Progenitor cell of endocrine pancreas (in vitro differentiated cells): ENCODE measurements around the gene PAMR1. TPM values are rescaled to one million over a fixed set of nuclear protein-coding genes. Genes with fewer than 3 reads are reported as not detected.
A peak's percentile ranks its signal among the peaks of the same experiment; 100 is the strongest.

Experiments
- DNase-seq: peaks from one replicate; pipeline ENCODE4 v3.0.0; 2021; ENCODE audit warnings: low spot score; ENCODE audit not compliant: unreplicated experiment
- H3K27ac Mint-ChIP-seq: 2 replicates; pipeline ENCODE4 v1.8.0; 2021; ENCODE audit warnings: mild to moderate bottlenecking, moderate library complexity, mixed read lengths
- H3K27me3 Mint-ChIP-seq: 2 replicates; pipeline ENCODE4 v1.8.0; 2021; ENCODE audit warnings: mixed read lengths
- H3K36me3 Mint-ChIP-seq: 2 replicates; pipeline ENCODE4 v1.8.0; 2022; ENCODE audit warnings: mixed read lengths; ENCODE audit not compliant: insufficient read depth
- H3K4me1 Mint-ChIP-seq: 2 replicates; pipeline ENCODE4 v1.8.0; 2021; ENCODE audit warnings: low read depth, mixed read lengths
- H3K4me3 Mint-ChIP-seq: 2 replicates; pipeline ENCODE4 v1.8.0; 2021; ENCODE audit warnings: low read depth, mild to moderate bottlenecking, moderate library complexity, mixed read lengths
- H3K9me3 Mint-ChIP-seq: 2 replicates; pipeline ENCODE4 v1.8.0; 2021; ENCODE audit warnings: low read depth, mixed read lengths
- CTCF ChIP-seq: fragments of 200-600 bp; sonication (generic); IDR thresholded peaks from one replicate; pipeline ENCODE4 v1.5.0; 2021; ENCODE audit warnings: antibody characterized with exemption, mild to moderate bottlenecking; ENCODE audit not compliant: unreplicated experiment
- total RNA-seq: library from RNA; stranded (reverse); gene quantifications from 2 replicates; pipeline ENCODE4 v1.2.1, GENCODE V29; 2021

Gene PAMR1
- total RNA-seq, 1 donor from 2014 or later: 0.38 TPM

- DNase-seq: no peak
- no peaks in the 10 kb centered on the region for H3K36me3 Mint-ChIP-seq
- H3K4me1 Mint-ChIP-seq: peaks cover 12% of the 10 kb centered on the region
- H3K9me3 Mint-ChIP-seq: peaks cover 5% of the 10 kb centered on the region
- no peak overlapping the region for H3K27ac Mint-ChIP-seq
- TF ChIP-seq CTCF: no peak
- H3K27me3 Mint-ChIP-seq: peaks cover 48% of the 10 kb centered on the region
- no peak overlapping the region for H3K4me3 Mint-ChIP-seq
Observed at GRCh38 chr11:35398881-35399280, 126.5 kb downstream of the PAMR1 start.

- DNase-seq: no peak
- no peak for TF ChIP-seq CTCF
- H3K36me3 Mint-ChIP-seq: no peaks in the 10 kb centered on the region
- no peak overlapping the region for H3K4me3 Mint-ChIP-seq
- H3K4me1 Mint-ChIP-seq: peaks cover 7% of the 10 kb centered on the region
- no peak overlapping the region for H3K27ac Mint-ChIP-seq
- H3K9me3 Mint-ChIP-seq: no peaks in the 10 kb centered on the region
- peaks cover 58% of the 10 kb centered on the region for H3K27me3 Mint-ChIP-seq
Observed at GRCh38 chr11:35394941-35395340, 130.5 kb downstream of the PAMR1 start.

GRCh38 chr11:35393098-35393497, 132.3 kb downstream of the PAMR1 start:
- DNase-seq: no peak
- Mint-ChIP-seq H3K36me3 (no peaks in the 10 kb centered on the region), H3K27me3 (peaks cover 39% of the 10 kb centered on the region), H3K4me3 (no peak overlapping the region), H3K4me1 (peaks cover 7% of the 10 kb centered on the region), H3K9me3 (no peaks in the 10 kb centered on the region), H3K27ac (no peak overlapping the region)
- TF ChIP-seq CTCF: no peak

- Mint-ChIP-seq H3K9me3 (no peaks in the 10 kb centered on the region), H3K36me3 (no peaks in the 10 kb centered on the region), H3K27ac (no peak overlapping the region), H3K4me1 (peaks cover 7% of the 10 kb centered on the region), H3K27me3 (peaks cover 35% of the 10 kb centered on the region), H3K4me3 (no peak overlapping the region)
- DNase-seq: peak; percentile 87
- TF ChIP-seq CTCF: peak; percentile 96
Observed at GRCh38 chr11:35391922-35392688, 133.3 kb downstream of the PAMR1 start.

- Mint-ChIP-seq H3K4me1 (peaks cover 7% of the 10 kb centered on the region), H3K36me3 (no peaks in the 10 kb centered on the region), H3K27me3 (peaks cover 35% of the 10 kb centered on the region), H3K27ac (no peak overlapping the region), H3K9me3 (no peaks in the 10 kb centered on the region), H3K4me3 (no peak overlapping the region)
- TF ChIP-seq CTCF: no peak
- DNase-seq: no peak
Observed at GRCh38 chr11:35390737-35391682, 134.4 kb downstream of the PAMR1 start.
